H1 (cell line): ENCODE measurements around the gene CSRNP3. TPM values are rescaled to one million over a fixed set of nuclear protein-coding genes. Genes with fewer than 3 reads are reported as not detected.

Experiments used
- CTCF ChIA-PET: fragments of 300-600 bp; sonication (Branson Sonifier 250); formaldehyde crosslinking; loops from one replicate; lab custom pipeline; 2021; ENCODE audit not compliant: partially characterized antibody; lab: Charles Lee
- POLR2A ChIA-PET: fragments of 300-600 bp; sonication (Branson Sonifier 250); formaldehyde crosslinking; loops from one replicate; lab custom pipeline; 2021; ENCODE audit warnings: inconsistent platforms; ENCODE audit not compliant: partially characterized antibody; lab: Charles Lee
- DNase-seq, 2 experiments: peaks; one replicate each; pipeline versions ENCODE4 v3.0.0 to v3.0.0-alpha.2; 2010 to 2022; ENCODE audit warnings: low spot score in 2 of 2, low read depth in 1 of 2, mixed read lengths in 1 of 2
- FAIRE-seq: peaks from 2 replicates; lab custom pipeline; 2011; peaks lifted over from hg19 to GRCh38; lab: Jason Lieb, UNC
- H2AFZ ChIP-seq: 2 replicates; pipeline ENCODE4 v1.8.1; 2012; ENCODE audit warnings: low read length, inconsistent platforms
- H2AK5ac ChIP-seq: 2 replicates; pipeline ENCODE4 v1.6.1; 2013; ENCODE audit warnings: low read depth, low read length
- H2BK120ac ChIP-seq: replicated peaks from 2 replicates; pipeline ENCODE3; 2013; ENCODE audit warnings: low read depth, low read length, inconsistent platforms
- H2BK12ac ChIP-seq: 2 replicates; pipeline ENCODE4 v1.6.1; 2013; ENCODE audit warnings: low read depth, low read length
- H2BK15ac ChIP-seq: 2 replicates; pipeline ENCODE4 v1.6.1; 2013; ENCODE audit warnings: low read length
- H2BK20ac ChIP-seq: 2 replicates; pipeline ENCODE4 v1.6.1; 2013; ENCODE audit warnings: low read length
- H2BK5ac ChIP-seq: 2 replicates; pipeline ENCODE4 v1.6.1; 2013; ENCODE audit warnings: low read depth, low read length
- H3K14ac ChIP-seq: 2 replicates; pipeline ENCODE4 v1.6.1; 2013; ENCODE audit warnings: inconsistent platforms; ENCODE audit not compliant: insufficient read length
- H3K18ac ChIP-seq: 2 replicates; pipeline ENCODE4 v1.6.1; 2013; ENCODE audit warnings: low read length; ENCODE audit errors: extremely low read depth
- H3K23ac ChIP-seq: 2 replicates; pipeline ENCODE4 v1.6.1; 2013; ENCODE audit warnings: inconsistent platforms; ENCODE audit not compliant: insufficient read length
- H3K23me2 ChIP-seq: 2 replicates; pipeline ENCODE4 v1.6.1; 2013; ENCODE audit warnings: low read depth, low read length
- H3K27ac ChIP-seq: 2 replicates; pipeline ENCODE4 v1.6.1; 2011; ENCODE audit warnings: low read depth, low read length, inconsistent platforms
- H3K27me3 ChIP-seq, 4 experiments: replicated peaks in 1 of 4; 1 replicate in 1 of 4; 2 replicates in 3 of 4; pipeline versions ENCODE4 v1.6.1 to v1.8.1; 2011 to 2013; ENCODE audit warnings: low read length in 3 of 4, mild to moderate bottlenecking in 3 of 4, inconsistent platforms in 2 of 4, mixed read lengths in 2 of 4, moderate library complexity in 1 of 4; ENCODE audit not compliant: control insufficient read depth in 3 of 4, insufficient read depth in 3 of 4; ENCODE audit errors: extremely low read depth in 1 of 4
- H3K36me3 ChIP-seq, 4 experiments: 2 replicates each; pipeline versions ENCODE4 v1.6.1 to v1.8.1; 2011 to 2013; ENCODE audit warnings: mild to moderate bottlenecking in 4 of 4, low read length in 3 of 4, moderate library complexity in 2 of 4, control low read depth in 1 of 4, inconsistent platforms in 1 of 4; ENCODE audit not compliant: insufficient read depth in 4 of 4, control insufficient read depth in 2 of 4
- H3K4ac ChIP-seq: replicated peaks from 2 replicates; pipeline ENCODE3; 2013; ENCODE audit warnings: low read length, low read depth, mixed read lengths, inconsistent platforms; ENCODE audit not compliant: insufficient read length
- H3K4me1 ChIP-seq, 4 experiments: replicated peaks in 1 of 4; 1 replicate in 1 of 4; 2 replicates in 3 of 4; pipeline versions ENCODE4 v1.6.1 to v1.8.1; 2011 to 2013; ENCODE audit warnings: low read length in 3 of 4, inconsistent platforms in 2 of 4, mixed read lengths in 1 of 4; ENCODE audit not compliant: insufficient read depth in 4 of 4, control insufficient read depth in 3 of 4
- H3K4me2 ChIP-seq, 2 experiments: 2 replicates each; pipeline versions ENCODE4 v1.6.1 to v1.8.1; 2011 to 2013; ENCODE audit warnings: low read depth in 2 of 2, low read length in 2 of 2, control low read depth in 1 of 2, inconsistent platforms in 1 of 2, mild to moderate bottlenecking in 1 of 2; ENCODE audit not compliant: insufficient read depth in 1 of 2
- H3K4me3 ChIP-seq, 4 experiments: fragments of 200-600, 300-600 bp in 1 of 4; sonication (generic), shearing (Covaris generic), sonication (Bioruptor Twin) in 1 of 4; 2 replicates each; pipeline versions ENCODE4 v1.5.1 to v1.8.1; 2011 to 2016; ENCODE audit warnings: low read length in 4 of 4, low read depth in 3 of 4, control low read depth in 2 of 4, inconsistent platforms in 2 of 4, mild to moderate bottlenecking in 2 of 4, mixed read lengths in 1 of 4, moderate library complexity in 1 of 4; ENCODE audit not compliant: insufficient read depth in 2 of 4; ENCODE audit errors: extremely low read depth in 1 of 4
- H3K56ac ChIP-seq: replicated peaks from 2 replicates; pipeline ENCODE3; 2013; ENCODE audit warnings: low read depth, mild to moderate bottlenecking, mixed read lengths, low read length, inconsistent platforms; ENCODE audit not compliant: insufficient read length
- H3K79me1 ChIP-seq: 2 replicates; pipeline ENCODE4 v1.6.1; 2013; ENCODE audit warnings: low read depth, low read length, control low read depth
- H3K79me2 ChIP-seq, 2 experiments: 2 replicates each; pipeline versions ENCODE4 v1.6.1 to v1.8.1; 2012 to 2013; ENCODE audit warnings: low read length in 2 of 2, mild to moderate bottlenecking in 2 of 2, inconsistent platforms in 1 of 2; ENCODE audit not compliant: insufficient read depth in 2 of 2, control insufficient read depth in 1 of 2
- H3K9ac ChIP-seq, 4 experiments: replicated peaks in 1 of 4; 1 replicate in 1 of 4; 2 replicates in 3 of 4; pipeline versions ENCODE4 v1.6.1 to v1.8.1; 2011 to 2013; ENCODE audit warnings: low read depth in 3 of 4, low read length in 3 of 4, control low read depth in 2 of 4, mild to moderate bottlenecking in 2 of 4, moderate library complexity in 2 of 4, inconsistent platforms in 1 of 4; ENCODE audit errors: extremely low read depth in 1 of 4
- H3K9me3 ChIP-seq, 2 experiments: 2 replicates each; pipeline versions ENCODE4 v1.6.1 to v1.8.1; 2012 to 2013; ENCODE audit warnings: mild to moderate bottlenecking in 2 of 2, moderate library complexity in 2 of 2, control low read depth in 1 of 2, inconsistent platforms in 1 of 2, low read depth in 1 of 2, low read length in 1 of 2, mixed read lengths in 1 of 2; ENCODE audit not compliant: insufficient read depth in 2 of 2
- H4K20me1 ChIP-seq, 2 experiments: replicated peaks in 1 of 2; 2 replicates each; pipeline versions ENCODE3 to v1.8.1; 2011 to 2013; ENCODE audit warnings: inconsistent platforms in 2 of 2, low read length in 2 of 2, mild to moderate bottlenecking in 1 of 2; ENCODE audit not compliant: insufficient read depth in 2 of 2, control insufficient read depth in 1 of 2
- H4K5ac ChIP-seq: 2 replicates; pipeline ENCODE4 v1.6.1; 2013; ENCODE audit warnings: low read length, low read depth, mixed read lengths, inconsistent platforms; ENCODE audit not compliant: insufficient read length
- H4K8ac ChIP-seq: 2 replicates; pipeline ENCODE4 v1.8.0; 2013; ENCODE audit warnings: mild to moderate bottlenecking, moderate library complexity, low read length, inconsistent platforms; ENCODE audit not compliant: insufficient read depth; ENCODE audit errors: extremely low read depth
- H4K91ac ChIP-seq: replicated peaks from 2 replicates; pipeline ENCODE3; 2013; ENCODE audit warnings: low read length, mixed read lengths, inconsistent platforms; ENCODE audit not compliant: insufficient read length
- HDAC6 ChIP-seq: IDR thresholded peaks from one replicate; pipeline ENCODE4 v1.7.1; 2012; ENCODE audit warnings: low read depth, mild to moderate bottlenecking, inconsistent platforms, low read length, moderate library complexity
- SUZ12 ChIP-seq: fragments of 200-600 bp; sonication (generic); IDR thresholded peaks from 2 replicates; pipeline ENCODE4 v1.6.1; 2012; ENCODE audit warnings: mild to moderate bottlenecking, inconsistent platforms, low read length, moderate library complexity, mixed read lengths
- polyA plus RNA-seq, 7 experiments: library from polyadenylated mRNA; depleted of rRNA in 3 of 7; stranded (reverse) in 5 of 7; unstranded in 2 of 7; fragments of >200 nt in 5 of 7; fragments of 200-250 nt in 2 of 7; gene quantifications; 1 replicate in 5 of 7; 2 replicates in 1 of 7; 4 replicates in 1 of 7; pipeline versions ENCODE4 v1.2.1 to v1.2.3, GENCODE V29; 2011 to 2013; ENCODE audit warnings: missing spikeins in 2 of 7, mixed read lengths in 2 of 7
- total RNA-seq: library from RNA; stranded (reverse); fragmentation: NEBNext Ultra II Directional; extraction: Animal tissue kit (Norgen Biotek cat#: 25700); gene quantifications from 2 replicates; pipeline ENCODE4 v1.2.1, GENCODE V29; 2021

The CSRNP3 gene
- total and polyA plus RNA-seq, 2 of the 8 experiments (the other 6 are each of a cell fraction or from before 2014, with no cell fraction given), result 1.3 to 6.5 TPM

GRCh38 chr2:165432234-165432966 lies 37.1 kb upstream of the CSRNP3 start:
- no peaks in the 10 kb centered on the region for H3K79me2 ChIP-seq
- no peaks in the 10 kb centered on the region for H3K9me3 ChIP-seq
- no peak overlapping the region for H3K23ac ChIP-seq
- peaks cover 0 to 11% (median 1%) of the 10 kb centered on the region in 4 experiments; a peak in 2 of 7 replicates for H3K4me1 ChIP-seq
- no peak for DNase-seq
- no peak overlapping the region for H3K14ac ChIP-seq
- no peak overlapping the region for H3K56ac ChIP-seq
- H3K4ac ChIP-seq, result no peak overlapping the region
- H3K4me3 ChIP-seq, result no peak overlapping the region
- H4K8ac ChIP-seq, result no peak overlapping the region
- H2AFZ ChIP-seq, result no peak overlapping the region
- no peak for FAIRE-seq
- H3K36me3 ChIP-seq, result no peaks in the 10 kb centered on the region
- POLR2A ChIA-PET, result no interaction called here
- no peak overlapping the region for H2AK5ac ChIP-seq
- CTCF ChIA-PET, result interaction anchor here (1.0 to 2.5 kb wide), 2 partner anchors 10 to 31 kb away, joined by 3 to 9 read pairs; no protein-coding TSS in a partner anchor
- H3K23me2 ChIP-seq, result no peaks in the 10 kb centered on the region
- no peak overlapping the region for H3K9ac ChIP-seq
- no peak overlapping the region for H2BK120ac ChIP-seq
- no peaks in the 10 kb centered on the region for H3K27me3 ChIP-seq
- H3K79me1 ChIP-seq, result no peaks in the 10 kb centered on the region
- H3K4me2 ChIP-seq, result no peak overlapping the region
- H2BK12ac ChIP-seq, result no peak overlapping the region
- no peak overlapping the region for H2BK20ac ChIP-seq
- H3K18ac ChIP-seq, result no peak overlapping the region
- no peak overlapping the region for H4K91ac ChIP-seq
- no peaks in the 10 kb centered on the region for H4K20me1 ChIP-seq
- no peak overlapping the region for H4K5ac ChIP-seq
- TF ChIP-seq SUZ12 (no peak), HDAC6 (no peak)
- no peak overlapping the region for H2BK15ac ChIP-seq
- H3K27ac ChIP-seq, result no peak overlapping the region
- H2BK5ac ChIP-seq, result no peak overlapping the region
